Ishikawa (cell line): ENCODE measurements around the gene SREBF1.

Source experiments
- CEBPB ChIP-seq: IDR thresholded peaks from 2 replicates; pipeline ENCODE4 v1.6.1; 2012
- CREB1 ChIP-seq: IDR thresholded peaks from 2 replicates; pipeline ENCODE4 v1.6.1; 2012; ENCODE audit warnings: low read depth
- EGR1 ChIP-seq: IDR thresholded peaks from 2 replicates; pipeline ENCODE4 v1.6.1; 2012
- EP300 ChIP-seq: IDR thresholded peaks from 2 replicates; pipeline ENCODE4 v1.6.1; 2012; ENCODE audit warnings: borderline replicate concordance
- FOXM1 ChIP-seq: IDR thresholded peaks from 2 replicates; pipeline ENCODE4 v1.6.1; 2012; ENCODE audit warnings: low read depth, borderline replicate concordance
- NFIC ChIP-seq: IDR thresholded peaks from 2 replicates; pipeline ENCODE4 v1.6.1; 2012
- RAD21 ChIP-seq: IDR thresholded peaks from 2 replicates; pipeline ENCODE4 v1.6.1; 2012; ENCODE audit warnings: low read depth
- REST ChIP-seq: IDR thresholded peaks from 2 replicates; pipeline ENCODE4 v1.6.1; 2012; ENCODE audit warnings: low read depth, mild to moderate bottlenecking
- TAF1 ChIP-seq: IDR thresholded peaks from 2 replicates; pipeline ENCODE4 v1.6.1; 2012; ENCODE audit warnings: low read depth, mild to moderate bottlenecking
- TCF12 ChIP-seq: IDR thresholded peaks from 2 replicates; pipeline ENCODE4 v1.6.1; 2012; ENCODE audit warnings: low read depth
- TEAD4 ChIP-seq: IDR thresholded peaks from 2 replicates; pipeline ENCODE4 v1.6.1; 2012
- YY1 ChIP-seq: IDR thresholded peaks from 2 replicates; pipeline ENCODE4 v1.6.1; 2012; ENCODE audit warnings: low read depth
- ZBTB7A ChIP-seq: IDR thresholded peaks from 2 replicates; pipeline ENCODE4 v1.6.1; 2012; ENCODE audit warnings: low read depth
- TF ChIP-seq, protein P1 (sequence below): IDR thresholded peaks from 2 replicates; pipeline ENCODE4 v1.6.1; 2012
- TF ChIP-seq, protein P2 (sequence below): IDR thresholded peaks from 2 replicates; pipeline ENCODE4 v1.6.1; 2012

Gene SREBF1

GRCh38 chr17:17807440-17807839 lies 29.3 kb downstream of the SREBF1 start:
- TF ChIP-seq TAF1: no peak
- no peak for TF ChIP-seq EP300
- TF ChIP-seq, protein P1, sequence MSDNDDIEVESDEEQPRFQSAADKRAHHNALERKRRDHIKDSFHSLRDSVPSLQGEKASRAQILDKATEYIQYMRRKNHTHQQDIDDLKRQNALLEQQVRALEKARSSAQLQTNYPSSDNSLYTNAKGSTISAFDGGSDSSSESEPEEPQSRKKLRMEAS: no peak
- TF ChIP-seq TEAD4: no peak
- TF ChIP-seq YY1: no peak
- TF ChIP-seq, protein P2, sequence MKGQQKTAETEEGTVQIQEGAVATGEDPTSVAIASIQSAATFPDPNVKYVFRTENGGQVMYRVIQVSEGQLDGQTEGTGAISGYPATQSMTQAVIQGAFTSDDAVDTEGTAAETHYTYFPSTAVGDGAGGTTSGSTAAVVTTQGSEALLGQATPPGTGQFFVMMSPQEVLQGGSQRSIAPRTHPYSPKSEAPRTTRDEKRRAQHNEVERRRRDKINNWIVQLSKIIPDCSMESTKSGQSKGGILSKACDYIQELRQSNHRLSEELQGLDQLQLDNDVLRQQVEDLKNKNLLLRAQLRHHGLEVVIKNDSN: no peak
- no peak for TF ChIP-seq TCF12
- TF ChIP-seq FOXM1: no peak
- TF ChIP-seq NFIC: no peak
- no peak for TF ChIP-seq EGR1

DNA sequence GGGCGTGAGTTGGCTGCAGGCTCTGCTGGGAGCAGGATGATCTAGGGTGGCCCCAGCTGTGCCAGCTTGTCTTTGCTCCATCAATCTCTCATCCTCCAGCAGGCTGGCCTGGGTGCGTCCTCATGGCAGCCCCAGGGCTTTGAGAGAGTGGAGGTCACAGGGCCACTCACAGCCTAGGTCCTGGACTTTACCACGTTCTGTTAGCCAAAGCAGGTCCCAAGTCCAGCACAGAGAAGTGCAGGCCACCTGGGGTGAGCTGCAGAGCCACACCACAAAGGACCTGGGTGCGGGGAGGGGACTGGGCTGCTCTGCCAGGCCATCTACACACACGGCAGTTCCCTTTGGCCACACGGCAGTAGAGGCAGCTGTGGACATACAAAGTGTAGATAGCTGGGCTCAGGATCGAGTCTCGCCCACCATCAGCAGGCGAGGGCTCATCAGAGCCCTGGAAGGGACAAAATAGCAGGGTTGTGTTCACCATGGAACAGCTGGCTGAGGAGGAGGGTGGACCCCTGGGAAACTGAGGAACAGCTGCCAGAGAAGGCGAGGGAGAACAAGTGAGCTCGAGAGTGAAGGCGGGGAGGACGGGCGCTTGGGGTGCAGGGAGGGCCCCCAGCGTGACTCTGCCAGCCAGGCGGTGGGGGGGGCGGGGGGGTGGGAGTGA lies 30.0 kb downstream of the SREBF1 start:
- no peak for TF ChIP-seq RAD21
- TF ChIP-seq REST: no peak
- TF ChIP-seq, protein P1: no peak

- TF ChIP-seq EP300: no peak
- TF ChIP-seq TAF1: no peak
- TF ChIP-seq TCF12: no peak
- TF ChIP-seq EGR1: no peak
- TF ChIP-seq, protein P1: no peak
- no peak for TF ChIP-seq TEAD4
- no peak for TF ChIP-seq RAD21
- TF ChIP-seq YY1: no peak
- TF ChIP-seq CEBPB: no peak
- no peak for TF ChIP-seq NFIC
- no peak for TF ChIP-seq FOXM1
- TF ChIP-seq, protein P2: no peak
- TF ChIP-seq CREB1: no peak
- no peak for TF ChIP-seq ZBTB7A
Observed at GRCh38 chr17:17806035-17806434, 30.8 kb downstream of the SREBF1 start.

DNA sequence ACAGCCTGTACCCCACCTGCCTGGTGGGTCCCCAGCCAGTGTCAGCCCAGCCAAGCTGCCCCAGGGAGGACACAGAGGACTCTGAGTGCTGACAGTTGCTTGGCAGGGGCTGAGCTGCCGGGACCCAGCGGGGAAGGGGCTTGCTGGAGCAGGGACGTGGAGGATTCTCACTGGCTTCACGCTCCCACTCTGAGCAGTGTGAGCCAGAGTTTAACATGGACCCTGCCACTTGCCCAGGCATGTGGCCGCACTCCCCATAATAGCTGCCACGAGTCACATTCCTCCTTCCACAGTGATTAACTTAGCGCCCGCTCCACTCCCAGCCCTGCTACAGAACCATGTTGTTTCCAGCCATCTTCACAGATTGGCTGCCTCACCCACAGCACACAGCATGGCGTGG lies 31.2 kb downstream of the SREBF1 start:
- TF ChIP-seq YY1: no peak
- no peak for TF ChIP-seq ZBTB7A
- no peak for TF ChIP-seq RAD21
- TF ChIP-seq TAF1: no peak
- no peak for TF ChIP-seq FOXM1

GRCh38 chr17:17804007-17804406 lies 32.8 kb downstream of the SREBF1 start:
- TF ChIP-seq FOXM1 (no peak), TCF12 (no peak), CEBPB (no peak), REST (no peak), ZBTB7A (no peak), EGR1 (no peak), NFIC (no peak), YY1 (no peak), TEAD4 (no peak), TAF1 (no peak)
- TF ChIP-seq, protein P2: no peak

DNA sequence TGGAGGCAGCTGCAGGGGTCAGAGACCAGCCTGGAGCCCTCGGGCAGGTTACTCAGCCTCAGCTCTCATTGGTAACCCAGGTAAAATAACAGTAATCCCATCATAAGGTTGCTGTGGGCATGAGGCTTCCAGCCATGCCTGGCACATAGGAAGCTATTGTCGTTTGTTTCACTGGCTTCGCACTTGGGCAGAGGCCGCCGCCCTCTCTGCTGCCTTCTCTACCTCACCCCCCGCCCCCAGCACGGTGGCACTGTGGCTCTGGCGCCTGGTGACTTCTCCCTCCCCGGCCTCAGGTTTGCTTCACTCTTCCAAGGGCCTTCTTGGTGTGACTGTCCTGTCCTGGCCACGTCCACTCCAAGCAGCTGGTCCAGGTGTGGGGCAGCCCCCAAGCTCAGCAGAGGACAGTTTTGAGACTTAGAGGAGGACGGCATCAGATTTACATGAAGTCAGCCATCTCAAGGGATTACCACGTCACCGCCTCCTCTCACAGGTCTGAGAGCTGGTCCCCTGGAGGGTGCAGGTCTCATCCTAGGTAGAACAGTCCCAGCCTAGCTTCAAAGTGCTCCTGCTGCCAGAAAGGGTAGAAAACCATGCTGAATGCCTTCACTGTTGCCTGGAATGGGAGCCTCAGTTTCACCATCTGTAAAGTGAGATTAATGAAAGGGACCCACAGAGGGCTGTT lies 34.8 kb downstream of the SREBF1 start:
- no peak for TF ChIP-seq RAD21
- no peak for TF ChIP-seq TCF12
- no peak for TF ChIP-seq CEBPB
- no peak for TF ChIP-seq EP300
- TF ChIP-seq REST: no peak
- TF ChIP-seq NFIC: no peak
- no peak for TF ChIP-seq TAF1
- TF ChIP-seq ZBTB7A: no peak
- no peak for TF ChIP-seq FOXM1
